ENCODE results near the gene MAEA.

MAEA gene

GRCh38 chr4:1382776-1383727, 93.4 kb downstream of the MAEA start:
- peak; percentile 17 for DNase-seq

DNA sequence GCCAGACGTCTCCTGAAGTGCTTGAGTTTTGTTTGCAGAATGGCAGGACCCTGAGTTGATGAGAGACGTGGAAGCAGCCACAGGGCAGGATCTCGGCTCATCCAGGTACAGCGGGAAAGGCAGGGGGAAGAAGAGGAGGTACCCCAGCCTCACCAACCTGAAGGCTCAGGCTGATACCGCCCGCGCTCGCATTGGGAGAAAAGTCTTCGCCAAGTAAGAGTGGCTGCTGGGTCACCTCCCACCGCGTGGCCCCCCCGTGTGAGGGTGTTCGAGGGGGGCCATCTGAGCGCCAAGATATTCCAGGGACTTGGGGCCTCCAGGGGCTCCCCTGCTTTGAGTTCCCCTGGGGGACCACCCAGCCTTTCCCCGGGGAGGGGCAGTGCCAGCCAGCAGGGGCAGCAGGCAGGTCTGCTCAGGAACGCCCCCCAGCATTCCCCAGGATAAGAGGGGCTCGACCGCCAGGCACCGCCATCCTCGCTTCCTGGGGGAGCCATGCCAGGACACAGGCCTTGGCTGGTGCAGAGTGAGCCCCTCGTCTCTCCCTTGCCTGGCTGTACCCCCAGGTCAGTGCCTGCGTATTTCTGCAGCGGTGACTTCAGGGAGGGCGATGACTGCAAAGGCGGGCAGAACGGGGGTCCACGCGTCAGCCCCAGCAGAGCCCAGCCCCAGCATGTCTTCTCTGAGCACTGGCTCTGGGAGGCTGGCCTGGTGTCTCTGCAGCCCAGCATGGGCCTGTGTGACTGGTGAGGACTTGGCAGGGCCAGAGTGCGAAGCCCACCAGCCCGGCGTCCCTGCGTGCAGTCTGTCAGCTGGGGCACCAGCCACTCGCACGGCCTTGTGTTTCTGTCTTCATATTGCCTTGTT, 94.3 kb downstream of the MAEA start:
- DNase-seq: no peak

DNA sequence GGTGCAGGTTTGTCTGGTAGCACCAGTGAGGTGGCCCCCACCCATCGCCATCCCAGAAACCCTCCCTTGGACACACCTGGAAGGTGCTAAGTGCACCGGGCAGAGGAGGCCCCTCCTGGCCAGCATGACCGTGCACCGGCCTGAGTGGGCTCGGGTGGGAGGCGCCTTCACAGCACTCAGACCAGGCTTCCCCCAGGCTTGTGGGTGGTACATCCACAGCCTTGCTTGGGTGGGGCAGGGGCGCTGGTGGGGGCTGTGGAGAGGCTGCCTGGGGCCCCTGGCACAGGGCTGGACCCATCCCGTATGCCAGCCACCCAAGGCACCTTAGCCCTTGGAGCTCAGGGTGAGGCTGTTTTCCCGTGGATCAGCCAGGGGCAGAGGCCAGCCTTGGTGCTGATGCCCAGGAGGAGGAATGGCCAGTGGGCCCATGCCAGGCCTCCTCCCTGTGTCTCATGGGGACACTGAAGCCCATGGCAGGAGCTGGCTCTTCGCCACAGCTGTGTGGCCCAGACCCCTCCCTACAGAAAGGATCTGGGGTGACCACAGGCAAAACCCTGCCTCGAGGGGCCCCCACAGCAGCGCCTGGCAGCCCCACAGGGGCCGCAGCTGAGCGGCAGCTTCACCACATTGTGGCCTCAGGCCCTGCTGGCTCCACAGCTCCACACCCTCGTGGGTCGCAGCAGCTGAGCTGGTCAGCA, 95.1 kb downstream of the MAEA start:
- no peak for DNase-seq

DNA sequence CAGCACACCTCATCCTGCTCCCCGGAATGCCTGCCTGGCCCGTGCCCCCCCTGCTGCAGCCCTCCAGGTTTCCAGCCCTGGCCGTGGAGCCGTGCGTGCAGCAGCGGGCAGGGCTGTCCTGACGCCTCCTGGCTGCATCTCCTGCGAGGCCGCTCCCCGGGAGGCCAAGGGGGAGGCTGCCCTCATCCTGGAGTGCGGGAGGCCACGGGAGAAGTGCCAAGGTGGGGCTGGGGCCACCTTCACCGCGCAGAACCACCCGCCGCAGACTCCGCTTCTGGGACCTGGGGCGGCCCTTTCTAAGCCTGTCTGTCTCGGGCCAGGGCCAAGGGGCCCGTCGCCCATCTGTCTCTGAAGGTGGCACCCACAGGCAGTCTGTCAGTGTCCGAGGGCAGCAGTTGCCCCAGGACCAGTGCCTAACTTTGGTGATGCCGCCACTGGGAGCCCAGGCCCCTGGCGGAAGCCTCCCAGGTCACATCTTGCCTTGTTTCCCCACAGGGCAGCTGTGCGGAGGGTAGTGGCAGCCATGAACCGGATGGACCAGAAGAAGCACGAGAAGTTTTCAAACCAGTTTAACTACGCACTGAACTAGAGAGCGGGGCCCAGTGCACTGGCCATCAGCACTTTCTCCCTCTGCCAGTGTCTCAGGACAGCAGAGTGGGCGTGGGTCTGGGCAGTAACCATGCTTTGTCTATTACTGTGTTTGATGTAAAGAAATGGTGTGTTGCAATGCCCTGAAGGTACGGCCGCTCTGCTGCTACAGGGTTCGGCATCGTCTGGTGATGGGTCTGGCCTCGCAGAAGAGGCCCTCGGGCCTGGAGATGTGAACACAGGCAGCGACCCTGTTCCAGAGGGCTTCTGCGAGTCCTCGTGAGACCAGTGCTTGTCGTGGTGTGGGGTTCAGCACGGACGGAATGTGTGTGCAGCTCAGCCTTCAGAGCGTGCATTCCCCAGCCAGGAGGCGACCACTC, 96.0 kb downstream of the MAEA start:
- no peak for DNase-seq

Measured in eye (tissue), 1 donor.